ENCODE data around the gene R3HDM4.
A peak's percentile ranks its signal among the peaks of the same experiment; 100 is the strongest.

The R3HDM4 gene

GRCh38 chr19:947090-947706 lies 34.2 kb upstream of the R3HDM4 start:
- no peak for DNase-seq (ENCODE audit: low read depth in 2 of 2)

GRCh38 chr19:945401-946252 lies 32.6 kb upstream of the R3HDM4 start:
- DNase-seq (ENCODE audit: low read depth in 2 of 2): no peak

GRCh38 chr19:944663-945241 lies 31.7 kb upstream of the R3HDM4 start:
- DNase-seq (ENCODE audit: low read depth in 2 of 2): no peak

- no peak for DNase-seq (ENCODE audit: low read depth in 2 of 2)
Measured at GRCh38 chr19:944171-944567, 31.1 kb upstream of the R3HDM4 start.

GRCh38 chr19:943551-944170 lies 30.6 kb upstream of the R3HDM4 start:
- DNase-seq (ENCODE audit: low read depth in 2 of 2): no peak

- no peak for DNase-seq (ENCODE audit: low read depth in 2 of 2)
Measured at GRCh38 chr19:942133-942645, 29.2 kb upstream of the R3HDM4 start.

- no peak for DNase-seq (ENCODE audit: low read depth in 2 of 2)
Measured at GRCh38 chr19:941292-942132, 28.5 kb upstream of the R3HDM4 start.

- peak in 1 of 2 experiments; percentile 56 for DNase-seq (ENCODE audit: low read depth in 2 of 2)
Measured at GRCh38 chr19:940591-941291, 27.7 kb upstream of the R3HDM4 start.

- DNase-seq (ENCODE audit: low read depth in 2 of 2): no peak
Measured at GRCh38 chr19:939922-940321, 26.9 kb upstream of the R3HDM4 start.

- DNase-seq (ENCODE audit: low read depth in 2 of 2): no peak
Measured at GRCh38 chr19:939439-939838, 26.4 kb upstream of the R3HDM4 start.

- DNase-seq (ENCODE audit: low read depth in 2 of 2): no peak
Measured at GRCh38 chr19:938233-938923, 25.4 kb upstream of the R3HDM4 start.

GRCh38 chr19:937259-937694 lies 24.3 kb upstream of the R3HDM4 start:
- DNase-seq (ENCODE audit: low read depth in 2 of 2): no peak

- DNase-seq (ENCODE audit: low read depth in 2 of 2): no peak
Measured at GRCh38 chr19:936175-936546, 23.1 kb upstream of the R3HDM4 start.

- no peak for DNase-seq (ENCODE audit: low read depth in 2 of 2)
Measured at GRCh38 chr19:934865-935479, 22.0 kb upstream of the R3HDM4 start.

- no peak for DNase-seq (ENCODE audit: low read depth in 2 of 2)
Measured at GRCh38 chr19:934197-934840, 21.3 kb upstream of the R3HDM4 start.

- no peak for DNase-seq (ENCODE audit: low read depth in 2 of 2)
Measured at GRCh38 chr19:933553-933882, 20.5 kb upstream of the R3HDM4 start.

GRCh38 chr19:932648-933552 lies 19.9 kb upstream of the R3HDM4 start:
- no peak for DNase-seq (ENCODE audit: low read depth in 2 of 2)

All from stimulated activated CD4-positive, alpha-beta T cell treated with anti-CD3 and anti-CD28 coated beads, Interleukin-12 subunit alpha, Interleukin-12 subunit beta, amount 100 ng/mL, for 24 hours (primary cell).